ENCODE results near the gene PKD1L1. TPM values are rescaled to one million over a fixed set of nuclear protein-coding genes. Genes with fewer than 3 reads are reported as not detected.

Gene PKD1L1
- total RNA-seq, 1 experiment from 2014 or later = 0.07 TPM

DNA sequence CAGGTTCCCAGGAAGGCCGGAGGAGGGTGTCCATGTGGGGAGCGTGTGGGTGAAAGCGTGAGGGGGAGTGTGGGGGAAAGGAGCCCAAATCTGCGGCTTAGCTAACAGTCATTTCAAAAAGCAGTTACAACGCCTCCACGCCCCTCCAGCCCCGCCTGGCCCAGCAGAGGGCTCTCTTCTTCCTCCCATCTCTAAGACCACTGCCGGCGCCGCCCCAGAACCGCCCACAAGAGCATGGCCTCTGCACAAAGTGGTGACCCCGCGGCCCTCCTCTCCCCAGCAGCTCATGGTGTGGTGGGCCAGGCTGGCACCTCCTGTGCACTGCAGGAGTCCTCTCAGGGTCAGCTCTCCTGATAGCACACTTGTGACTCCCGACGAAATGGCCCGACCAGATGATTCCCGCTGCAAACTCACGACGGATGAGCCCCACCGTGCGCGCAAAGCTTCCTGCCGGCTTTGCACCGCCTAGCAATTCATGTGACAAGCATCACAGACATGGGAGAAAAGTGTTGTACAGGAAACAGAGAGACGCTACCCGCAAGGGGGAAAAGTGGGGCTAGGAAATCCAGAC, 43.6 kb upstream of the PKD1L1 start:
- peak overlapping the region; percentile 75 for H3K4me3 Mint-ChIP-seq
- peak; percentile 87 for DNase-seq (ENCODE audit: low spot score)
- ATAC-seq = peak; percentile 98
- ChIA-PET CTCF (interaction anchor here (0.8 to 2.3 kb wide), 20 partner anchors 9 to 345 kb away, joined by 3 to 23 read pairs (median 5); partner anchors contain the start of gene UPP1), POLR2A (interaction anchor here (0.5 to 2.2 kb wide), 7 partner anchors 38 to 119 kb away, joined by 3 to 17 read pairs (median 3); partner anchors contain the start of gene UPP1)
- H3K27ac Mint-ChIP-seq = peak overlapping the region; percentile 89
- peaks cover 18% of the 10 kb centered on the region for H3K9me3 Mint-ChIP-seq
- H3K36me3 Mint-ChIP-seq = peaks cover 4% of the 10 kb centered on the region; the same call in 1 of the 2 replicates
- peaks cover 39% of the 10 kb centered on the region for H3K4me1 Mint-ChIP-seq
- H3K27me3 Mint-ChIP-seq (ENCODE audit: low read depth) = no peaks in the 10 kb centered on the region; the same call in 1 of the 2 replicates
- TF ChIP-seq RELA (CRISPR knock-in tag; IDR thresholded peaks at IDR 0.05; ENCODE audit: borderline replicate concordance) = no peak
- TF ChIP-seq, protein P1, sequence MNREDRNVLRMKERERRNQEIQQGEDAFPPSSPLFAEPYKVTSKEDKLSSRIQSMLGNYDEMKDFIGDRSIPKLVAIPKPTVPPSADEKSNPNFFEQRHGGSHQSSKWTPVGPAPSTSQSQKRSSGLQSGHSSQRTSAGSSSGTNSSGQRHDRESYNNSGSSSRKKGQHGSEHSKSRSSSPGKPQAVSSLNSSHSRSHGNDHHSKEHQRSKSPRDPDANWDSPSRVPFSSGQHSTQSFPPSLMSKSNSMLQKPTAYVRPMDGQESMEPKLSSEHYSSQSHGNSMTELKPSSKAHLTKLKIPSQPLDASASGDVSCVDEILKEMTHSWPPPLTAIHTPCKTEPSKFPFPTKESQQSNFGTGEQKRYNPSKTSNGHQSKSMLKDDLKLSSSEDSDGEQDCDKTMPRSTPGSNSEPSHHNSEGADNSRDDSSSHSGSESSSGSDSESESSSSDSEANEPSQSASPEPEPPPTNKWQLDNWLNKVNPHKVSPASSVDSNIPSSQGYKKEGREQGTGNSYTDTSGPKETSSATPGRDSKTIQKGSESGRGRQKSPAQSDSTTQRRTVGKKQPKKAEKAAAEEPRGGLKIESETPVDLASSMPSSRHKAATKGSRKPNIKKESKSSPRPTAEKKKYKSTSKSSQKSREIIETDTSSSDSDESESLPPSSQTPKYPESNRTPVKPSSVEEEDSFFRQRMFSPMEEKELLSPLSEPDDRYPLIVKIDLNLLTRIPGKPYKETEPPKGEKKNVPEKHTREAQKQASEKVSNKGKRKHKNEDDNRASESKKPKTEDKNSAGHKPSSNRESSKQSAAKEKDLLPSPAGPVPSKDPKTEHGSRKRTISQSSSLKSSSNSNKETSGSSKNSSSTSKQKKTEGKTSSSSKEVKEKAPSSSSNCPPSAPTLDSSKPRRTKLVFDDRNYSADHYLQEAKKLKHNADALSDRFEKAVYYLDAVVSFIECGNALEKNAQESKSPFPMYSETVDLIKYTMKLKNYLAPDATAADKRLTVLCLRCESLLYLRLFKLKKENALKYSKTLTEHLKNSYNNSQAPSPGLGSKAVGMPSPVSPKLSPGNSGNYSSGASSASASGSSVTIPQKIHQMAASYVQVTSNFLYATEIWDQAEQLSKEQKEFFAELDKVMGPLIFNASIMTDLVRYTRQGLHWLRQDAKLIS (CRISPR knock-in tag; IDR thresholded peaks at IDR 0.05; ENCODE audit: borderline replicate concordance) = no peak
- no peak for TF ChIP-seq ESRRA (CRISPR knock-in tag; IDR thresholded peaks at IDR 0.05; ENCODE audit: borderline replicate concordance)
- TF ChIP-seq TP53 (CRISPR knock-in tag; IDR thresholded peaks at IDR 0.05) = 0 out of 2 replicates have a peak, but pooled peaks have one; percentile 37
- TF ChIP-seq SMAD3 (CRISPR knock-in tag; IDR thresholded peaks at IDR 0.05; ENCODE audit: borderline replicate concordance) = 0 out of 2 replicates have a peak, but pooled peaks have one; percentile 39
- TF ChIP-seq, protein P2, sequence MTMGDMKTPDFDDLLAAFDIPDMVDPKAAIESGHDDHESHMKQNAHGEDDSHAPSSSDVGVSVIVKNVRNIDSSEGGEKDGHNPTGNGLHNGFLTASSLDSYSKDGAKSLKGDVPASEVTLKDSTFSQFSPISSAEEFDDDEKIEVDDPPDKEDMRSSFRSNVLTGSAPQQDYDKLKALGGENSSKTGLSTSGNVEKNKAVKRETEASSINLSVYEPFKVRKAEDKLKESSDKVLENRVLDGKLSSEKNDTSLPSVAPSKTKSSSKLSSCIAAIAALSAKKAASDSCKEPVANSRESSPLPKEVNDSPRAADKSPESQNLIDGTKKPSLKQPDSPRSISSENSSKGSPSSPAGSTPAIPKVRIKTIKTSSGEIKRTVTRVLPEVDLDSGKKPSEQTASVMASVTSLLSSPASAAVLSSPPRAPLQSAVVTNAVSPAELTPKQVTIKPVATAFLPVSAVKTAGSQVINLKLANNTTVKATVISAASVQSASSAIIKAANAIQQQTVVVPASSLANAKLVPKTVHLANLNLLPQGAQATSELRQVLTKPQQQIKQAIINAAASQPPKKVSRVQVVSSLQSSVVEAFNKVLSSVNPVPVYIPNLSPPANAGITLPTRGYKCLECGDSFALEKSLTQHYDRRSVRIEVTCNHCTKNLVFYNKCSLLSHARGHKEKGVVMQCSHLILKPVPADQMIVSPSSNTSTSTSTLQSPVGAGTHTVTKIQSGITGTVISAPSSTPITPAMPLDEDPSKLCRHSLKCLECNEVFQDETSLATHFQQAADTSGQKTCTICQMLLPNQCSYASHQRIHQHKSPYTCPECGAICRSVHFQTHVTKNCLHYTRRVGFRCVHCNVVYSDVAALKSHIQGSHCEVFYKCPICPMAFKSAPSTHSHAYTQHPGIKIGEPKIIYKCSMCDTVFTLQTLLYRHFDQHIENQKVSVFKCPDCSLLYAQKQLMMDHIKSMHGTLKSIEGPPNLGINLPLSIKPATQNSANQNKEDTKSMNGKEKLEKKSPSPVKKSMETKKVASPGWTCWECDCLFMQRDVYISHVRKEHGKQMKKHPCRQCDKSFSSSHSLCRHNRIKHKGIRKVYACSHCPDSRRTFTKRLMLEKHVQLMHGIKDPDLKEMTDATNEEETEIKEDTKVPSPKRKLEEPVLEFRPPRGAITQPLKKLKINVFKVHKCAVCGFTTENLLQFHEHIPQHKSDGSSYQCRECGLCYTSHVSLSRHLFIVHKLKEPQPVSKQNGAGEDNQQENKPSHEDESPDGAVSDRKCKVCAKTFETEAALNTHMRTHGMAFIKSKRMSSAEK (CRISPR knock-in tag; IDR thresholded peaks at IDR 0.05; ENCODE audit: borderline replicate concordance) = 0 out of 2 replicates have a peak, but pooled peaks have one; percentile 36
- TF ChIP-seq, protein P3, sequence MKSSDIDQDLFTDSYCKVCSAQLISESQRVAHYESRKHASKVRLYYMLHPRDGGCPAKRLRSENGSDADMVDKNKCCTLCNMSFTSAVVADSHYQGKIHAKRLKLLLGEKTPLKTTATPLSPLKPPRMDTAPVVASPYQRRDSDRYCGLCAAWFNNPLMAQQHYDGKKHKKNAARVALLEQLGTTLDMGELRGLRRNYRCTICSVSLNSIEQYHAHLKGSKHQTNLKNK (CRISPR knock-in tag; IDR thresholded peaks at IDR 0.05) = no peak
- TF ChIP-seq ATF1 (CRISPR knock-in tag; IDR thresholded peaks at IDR 0.05) = no peak
- TF ChIP-seq NR2C2 (CRISPR knock-in tag; IDR thresholded peaks at IDR 0.05) = no peak
- no peak for TF ChIP-seq EMX1 (CRISPR knock-in tag; IDR thresholded peaks at IDR 0.05)
- 0 out of 2 replicates have a peak, but pooled peaks have one; percentile 4 for TF ChIP-seq GTF2I (CRISPR knock-in tag; conservative IDR thresholded peaks at IDR 0.05)
- TF ChIP-seq NFATC4 (CRISPR knock-in tag; IDR thresholded peaks at IDR 0.05) = no peak
- TF ChIP-seq, protein P4, sequence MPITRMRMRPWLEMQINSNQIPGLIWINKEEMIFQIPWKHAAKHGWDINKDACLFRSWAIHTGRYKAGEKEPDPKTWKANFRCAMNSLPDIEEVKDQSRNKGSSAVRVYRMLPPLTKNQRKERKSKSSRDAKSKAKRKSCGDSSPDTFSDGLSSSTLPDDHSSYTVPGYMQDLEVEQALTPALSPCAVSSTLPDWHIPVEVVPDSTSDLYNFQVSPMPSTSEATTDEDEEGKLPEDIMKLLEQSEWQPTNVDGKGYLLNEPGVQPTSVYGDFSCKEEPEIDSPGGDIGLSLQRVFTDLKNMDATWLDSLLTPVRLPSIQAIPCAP (CRISPR knock-in tag; IDR thresholded peaks at IDR 0.05) = no peak
- TF ChIP-seq ZBTB21 (CRISPR knock-in tag; IDR thresholded peaks at IDR 0.05; ENCODE audit: borderline replicate concordance) = peak; percentile 85
- TF ChIP-seq OVOL2 (CRISPR knock-in tag; IDR thresholded peaks at IDR 0.05; ENCODE audit: borderline replicate concordance) = no peak
- TF ChIP-seq, protein P5, sequence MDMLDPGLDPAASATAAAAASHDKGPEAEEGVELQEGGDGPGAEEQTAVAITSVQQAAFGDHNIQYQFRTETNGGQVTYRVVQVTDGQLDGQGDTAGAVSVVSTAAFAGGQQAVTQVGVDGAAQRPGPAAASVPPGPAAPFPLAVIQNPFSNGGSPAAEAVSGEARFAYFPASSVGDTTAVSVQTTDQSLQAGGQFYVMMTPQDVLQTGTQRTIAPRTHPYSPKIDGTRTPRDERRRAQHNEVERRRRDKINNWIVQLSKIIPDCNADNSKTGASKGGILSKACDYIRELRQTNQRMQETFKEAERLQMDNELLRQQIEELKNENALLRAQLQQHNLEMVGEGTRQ (CRISPR knock-in tag; IDR thresholded peaks at IDR 0.05) = peak; percentile 42; the same call in 1 of the 2 replicates
- TF ChIP-seq, protein P6, sequence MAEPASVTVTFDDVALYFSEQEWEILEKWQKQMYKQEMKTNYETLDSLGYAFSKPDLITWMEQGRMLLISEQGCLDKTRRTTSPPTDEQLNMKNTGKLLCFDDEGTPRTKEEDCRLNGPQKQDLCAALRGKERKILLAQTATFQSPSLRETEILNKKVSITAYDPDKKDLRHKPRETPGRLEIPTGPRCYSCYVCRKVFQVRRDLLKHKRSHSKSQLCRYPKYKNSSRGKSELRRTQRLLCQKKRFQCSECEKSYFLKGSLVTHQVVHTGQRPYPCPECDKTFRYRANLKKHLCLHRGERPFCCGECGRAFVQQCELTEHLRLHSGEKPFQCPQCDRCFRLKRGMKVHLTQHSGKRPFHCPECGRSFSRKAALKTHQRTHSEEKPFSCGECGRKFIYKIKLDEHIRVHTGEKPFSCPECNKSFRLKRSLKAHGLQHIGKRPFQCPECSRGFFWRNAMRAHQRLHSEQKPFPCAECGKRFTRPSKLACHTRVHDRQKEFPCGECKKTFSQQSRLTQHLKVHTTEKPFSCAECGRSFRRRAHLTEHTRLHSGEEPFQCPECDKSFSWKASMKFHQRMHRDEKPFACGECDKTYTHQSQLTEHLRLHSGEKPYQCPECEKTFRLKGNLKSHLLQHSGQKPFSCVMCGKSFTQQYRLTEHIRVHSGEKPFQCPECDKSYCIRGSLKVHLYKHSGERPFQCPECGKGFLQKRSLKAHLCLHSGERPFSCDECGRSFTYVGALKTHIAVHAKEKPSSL (CRISPR knock-in tag; conservative IDR thresholded peaks at IDR 0.05) = no peak
- TF ChIP-seq CREB1 (CRISPR knock-in tag; IDR thresholded peaks at IDR 0.05) = no peak
- no peak for TF ChIP-seq GRHL2 (CRISPR knock-in tag; IDR thresholded peaks at IDR 0.05; ENCODE audit: insufficient replicate concordance, severe bottlenecking)
- TF ChIP-seq, protein P7, sequence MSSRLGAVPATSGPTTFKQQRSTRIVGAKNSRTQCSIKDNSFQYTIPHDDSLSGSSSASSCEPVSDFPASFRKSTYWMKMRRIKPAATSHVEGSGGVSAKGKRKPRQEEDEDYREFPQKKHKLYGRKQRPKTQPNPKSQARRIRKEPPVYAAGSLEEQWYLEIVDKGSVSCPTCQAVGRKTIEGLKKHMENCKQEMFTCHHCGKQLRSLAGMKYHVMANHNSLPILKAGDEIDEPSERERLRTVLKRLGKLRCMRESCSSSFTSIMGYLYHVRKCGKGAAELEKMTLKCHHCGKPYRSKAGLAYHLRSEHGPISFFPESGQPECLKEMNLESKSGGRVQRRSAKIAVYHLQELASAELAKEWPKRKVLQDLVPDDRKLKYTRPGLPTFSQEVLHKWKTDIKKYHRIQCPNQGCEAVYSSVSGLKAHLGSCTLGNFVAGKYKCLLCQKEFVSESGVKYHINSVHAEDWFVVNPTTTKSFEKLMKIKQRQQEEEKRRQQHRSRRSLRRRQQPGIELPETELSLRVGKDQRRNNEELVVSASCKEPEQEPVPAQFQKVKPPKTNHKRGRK (CRISPR knock-in tag; IDR thresholded peaks at IDR 0.05; ENCODE audit: borderline replicate concordance) = no peak
- TF ChIP-seq, protein P8, sequence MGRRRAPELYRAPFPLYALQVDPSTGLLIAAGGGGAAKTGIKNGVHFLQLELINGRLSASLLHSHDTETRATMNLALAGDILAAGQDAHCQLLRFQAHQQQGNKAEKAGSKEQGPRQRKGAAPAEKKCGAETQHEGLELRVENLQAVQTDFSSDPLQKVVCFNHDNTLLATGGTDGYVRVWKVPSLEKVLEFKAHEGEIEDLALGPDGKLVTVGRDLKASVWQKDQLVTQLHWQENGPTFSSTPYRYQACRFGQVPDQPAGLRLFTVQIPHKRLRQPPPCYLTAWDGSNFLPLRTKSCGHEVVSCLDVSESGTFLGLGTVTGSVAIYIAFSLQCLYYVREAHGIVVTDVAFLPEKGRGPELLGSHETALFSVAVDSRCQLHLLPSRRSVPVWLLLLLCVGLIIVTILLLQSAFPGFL (CRISPR knock-in tag; IDR thresholded peaks at IDR 0.05; ENCODE audit: borderline replicate concordance) = no peak
